GM23248 (cell line): ENCODE measurements around the gene CNTNAP5.

Experiments used
- EZH2 ChIP-seq: fragments of 200-600 bp; sonication (generic); IDR thresholded peaks from 2 replicates; pipeline ENCODE4 v1.6.1; 2018; ENCODE audit warnings: antibody characterized with exemption, mild to moderate bottlenecking; ENCODE audit not compliant: insufficient read depth, poor library complexity, severe bottlenecking
- EZH2phosphoT487 ChIP-seq: fragments of 200-600 bp; sonication (generic); IDR thresholded peaks from 2 replicates; pipeline ENCODE4 v1.6.1; 2018; ENCODE audit warnings: antibody characterized with exemption, moderate library complexity, mild to moderate bottlenecking, low read depth; ENCODE audit not compliant: insufficient read depth

DNA sequence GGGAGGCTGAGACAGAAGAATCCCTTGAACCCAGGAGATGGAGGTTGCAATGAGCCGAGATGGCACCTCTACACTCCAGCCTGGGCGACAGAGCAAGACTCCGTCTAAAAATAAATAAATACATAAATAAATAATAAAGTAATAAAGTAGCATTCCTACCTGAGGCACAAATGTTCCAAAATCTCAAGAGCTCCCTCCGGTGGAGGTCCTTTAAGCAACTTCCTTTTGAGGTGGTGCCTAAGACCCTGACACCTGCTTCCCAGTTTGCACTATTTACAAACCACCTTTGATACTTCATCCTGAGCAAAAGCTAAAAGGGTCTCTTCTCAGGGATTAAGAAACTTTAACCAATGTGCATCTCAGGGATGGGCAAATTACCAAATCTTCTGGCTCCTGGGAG, 505.1 kb downstream of the CNTNAP5 start:
- TF ChIP-seq EZH2 (no peak), EZH2phosphoT487 (no peak)
